HG02623 (cell line): ENCODE measurements around the gene GRM5.
"Not testable (repeated sequence)": the region's sequence is repeated elsewhere in the genome, so short reads cannot be mapped to it uniquely, and the experiment has no call there.

Experiments
- ATAC-seq: cut with Tn5 transposase; IDR thresholded peaks from one replicate; pipeline ENCODE4 v1.9.1; 2021; ENCODE audit warnings: moderate library complexity; ENCODE audit not compliant: unreplicated experiment

Gene GRM5

DNA sequence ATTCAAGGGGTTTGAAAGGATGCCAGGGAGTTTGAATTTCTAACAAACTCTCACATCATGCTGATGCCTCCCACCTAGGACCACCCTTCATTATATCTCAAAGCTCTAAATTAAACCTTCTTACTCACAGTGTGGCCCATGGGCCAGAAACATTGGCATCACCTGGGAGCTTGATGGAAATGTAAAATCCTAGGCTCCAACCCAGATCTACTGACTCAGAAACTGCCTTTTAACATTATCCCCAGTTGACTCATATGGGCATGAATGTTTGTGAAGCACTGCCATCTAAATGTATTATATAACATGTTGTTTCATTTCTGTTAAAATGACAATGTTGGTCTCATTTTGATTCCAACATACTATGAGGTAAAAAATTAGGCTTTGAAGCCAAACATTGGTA lies 90.3 kb downstream of the GRM5 start:
- ATAC-seq = not testable (repeated sequence)

DNA sequence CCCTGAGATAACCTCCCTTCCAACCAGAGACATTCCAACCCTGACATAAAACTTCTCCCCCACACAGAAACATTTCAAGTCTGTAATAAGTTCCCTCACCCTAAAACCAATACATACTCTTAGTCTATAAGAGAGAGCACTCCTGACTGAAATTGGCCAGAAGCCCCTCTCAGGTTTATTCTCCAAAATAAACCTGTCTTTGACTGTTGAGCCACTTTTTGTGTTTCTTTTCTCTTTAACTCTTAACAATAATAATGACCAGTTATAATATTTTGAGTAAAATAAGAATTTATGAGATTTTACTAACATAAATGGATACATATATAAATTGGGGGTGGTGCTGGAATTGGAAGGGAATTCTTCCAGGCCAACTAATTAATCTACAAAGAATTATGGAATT lies 93.6 kb downstream of the GRM5 start:
- no peak for ATAC-seq

DNA sequence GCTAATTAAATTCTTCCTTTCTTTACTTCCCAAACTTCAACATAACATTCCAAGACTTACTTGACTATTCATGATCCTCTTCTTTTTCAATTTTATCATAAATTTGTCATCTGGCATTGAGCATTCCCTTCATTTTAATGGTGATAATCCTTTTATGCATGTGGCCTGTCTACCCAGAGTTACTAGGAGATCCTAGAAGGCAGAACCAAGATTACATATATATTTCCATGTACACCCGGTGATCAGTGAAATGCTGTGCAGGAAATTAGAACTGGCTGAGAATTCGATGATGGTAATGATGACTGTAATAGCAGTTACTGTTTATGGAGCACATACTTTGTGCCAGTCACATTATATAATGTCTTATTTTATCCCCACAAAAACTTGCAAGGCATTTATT lies 104.2 kb downstream of the GRM5 start:
- not testable (repeated sequence) for ATAC-seq

DNA sequence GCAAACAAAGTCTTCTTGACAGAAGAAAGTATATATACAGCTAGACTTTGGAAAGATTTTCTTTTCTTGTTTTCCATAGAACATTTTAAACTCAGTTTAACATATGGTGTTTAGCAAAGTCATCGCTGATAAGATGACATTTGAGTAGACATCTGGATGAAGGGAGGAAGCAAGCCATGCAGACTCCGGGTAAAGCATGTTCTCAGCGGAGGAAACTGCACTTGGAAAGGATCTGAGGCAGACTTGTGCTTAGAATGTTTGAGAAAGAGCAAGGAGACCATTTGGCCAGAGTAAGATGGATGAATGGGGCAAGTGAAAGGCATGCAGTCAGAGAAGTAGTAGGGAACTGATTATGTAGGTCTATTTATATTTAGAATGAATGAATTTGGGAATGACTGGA lies 105.9 kb downstream of the GRM5 start:
- ATAC-seq = not testable (repeated sequence)

DNA sequence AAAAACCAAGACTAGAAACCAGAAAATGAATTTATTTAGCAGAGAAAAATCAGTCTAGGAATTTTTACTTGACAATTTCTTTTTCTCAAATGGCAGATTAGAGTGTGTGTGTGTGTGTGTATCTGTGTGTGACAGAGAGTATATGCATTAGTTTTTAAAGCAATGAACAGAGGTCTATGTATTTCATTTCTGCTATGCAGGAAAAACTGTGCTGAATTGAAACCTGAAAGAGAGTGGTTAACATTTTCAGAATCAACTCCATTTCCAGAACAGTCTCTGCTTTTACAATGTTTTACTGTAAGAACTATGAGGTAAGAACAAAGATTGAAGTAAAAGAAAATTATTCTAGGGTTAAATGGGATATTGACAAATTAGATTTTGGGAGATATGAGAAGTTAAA lies 114.8 kb downstream of the GRM5 start:
- no peak for ATAC-seq

DNA sequence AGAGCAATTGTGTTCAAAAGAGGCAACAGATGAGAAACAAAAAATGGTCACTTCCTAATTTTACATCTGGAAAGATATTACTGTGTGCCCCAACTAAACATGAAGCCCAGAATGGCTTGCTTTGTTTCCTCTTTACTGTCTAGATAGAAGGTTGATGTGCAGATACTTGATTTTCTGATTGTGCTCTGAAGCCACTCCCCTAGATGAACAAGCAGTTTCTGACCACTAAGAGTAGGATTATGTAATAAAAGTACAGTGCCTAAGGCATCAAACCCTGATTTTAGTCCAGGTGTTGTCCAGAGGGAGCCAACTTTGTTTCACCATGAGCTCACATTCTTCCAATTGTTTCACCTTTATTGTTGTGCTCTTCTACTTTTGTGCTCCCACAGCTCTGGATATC lies 116.9 kb downstream of the GRM5 start:
- not testable (repeated sequence) for ATAC-seq

DNA sequence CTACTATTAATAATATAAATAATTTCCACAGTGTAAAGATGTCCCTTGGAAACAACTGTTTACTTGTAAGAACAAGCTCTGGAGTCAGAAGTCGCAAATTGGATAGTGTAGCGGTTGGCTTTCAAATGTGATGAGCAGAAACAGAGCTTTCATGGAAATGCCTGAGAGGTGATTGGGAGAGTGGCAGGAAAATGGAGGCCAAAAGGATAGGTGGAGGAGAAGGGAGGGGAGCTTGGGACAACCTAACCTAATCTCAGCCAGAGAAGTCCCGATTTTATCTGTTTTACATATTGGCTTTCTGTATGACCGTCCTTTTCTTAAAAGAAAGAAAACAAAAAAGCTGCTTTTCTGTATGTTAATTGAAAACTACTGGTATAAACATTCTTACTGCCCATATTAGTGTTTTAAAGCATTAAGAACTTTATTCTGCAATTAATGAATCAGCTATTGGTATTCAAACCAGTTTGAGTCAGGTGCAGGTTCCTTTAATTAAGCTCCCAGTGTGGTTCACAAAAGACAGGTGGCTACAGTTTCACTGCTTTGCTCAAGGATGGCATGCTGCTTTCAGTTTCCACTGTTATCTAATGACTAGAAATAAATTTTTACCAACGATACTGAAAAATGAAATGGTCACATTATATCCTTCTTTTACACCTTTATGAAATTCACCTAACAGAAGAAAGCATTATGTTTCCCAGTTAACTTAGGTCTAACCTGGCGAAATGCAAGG lies 117.8 kb downstream of the GRM5 start:
- not testable (repeated sequence) for ATAC-seq

DNA sequence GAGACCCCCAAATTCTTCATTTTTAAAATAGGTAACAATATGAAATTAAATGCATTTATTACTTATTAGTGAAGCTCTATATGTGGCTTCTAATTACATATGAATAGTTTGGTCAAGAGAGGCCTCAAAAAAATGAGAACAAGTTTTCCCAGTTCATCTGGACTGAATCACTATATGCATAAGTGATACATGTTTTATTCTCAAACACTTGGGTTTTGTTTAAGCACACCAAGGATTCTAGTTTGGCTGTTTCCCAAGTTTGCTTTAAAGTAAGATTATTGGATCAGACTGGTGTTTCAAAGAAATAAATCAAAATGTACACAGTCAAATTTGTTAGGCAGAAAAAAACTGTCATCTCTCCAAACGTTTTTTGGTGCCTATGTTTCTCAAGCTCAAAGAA lies 136.1 kb downstream of the GRM5 start:
- ATAC-seq = not testable (repeated sequence)

DNA sequence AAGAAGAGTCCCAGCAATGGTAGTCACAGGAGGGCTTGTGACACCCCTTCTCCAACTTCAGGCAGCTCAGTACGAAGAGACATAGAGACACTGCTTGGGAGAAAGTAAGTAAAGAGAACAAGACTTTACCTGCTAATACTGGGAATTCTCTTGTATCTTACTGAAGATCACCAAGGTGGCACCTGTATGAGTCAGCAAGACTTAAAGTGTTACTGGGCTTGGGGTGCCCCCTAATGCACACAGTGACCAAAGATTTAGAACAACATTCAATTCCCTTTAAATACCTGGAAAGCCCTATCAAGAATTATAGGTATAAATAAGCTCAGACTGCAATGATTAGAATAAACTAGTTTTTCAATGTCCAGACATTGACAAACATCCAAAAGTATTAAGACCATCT lies 148.7 kb downstream of the GRM5 start:
- ATAC-seq = not testable (repeated sequence)

DNA sequence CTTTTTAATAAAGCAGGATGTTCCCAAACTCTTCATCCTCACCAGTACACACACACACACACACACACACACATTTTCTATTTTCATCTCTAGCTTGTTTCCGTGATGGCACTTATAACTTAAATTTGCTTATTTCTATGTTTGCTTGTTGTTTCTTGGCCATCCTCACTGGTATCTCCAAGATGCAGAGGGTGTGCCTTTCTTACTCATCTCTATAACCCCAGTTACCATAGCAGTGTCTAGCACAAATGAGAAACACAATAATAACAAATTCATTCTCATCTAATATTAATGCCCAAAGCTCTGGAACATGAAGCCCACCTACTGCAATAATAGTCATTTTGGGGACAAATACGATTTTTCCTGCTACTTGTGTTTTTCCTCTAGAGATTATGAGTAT lies 156.3 kb downstream of the GRM5 start:
- ATAC-seq = no peak

DNA sequence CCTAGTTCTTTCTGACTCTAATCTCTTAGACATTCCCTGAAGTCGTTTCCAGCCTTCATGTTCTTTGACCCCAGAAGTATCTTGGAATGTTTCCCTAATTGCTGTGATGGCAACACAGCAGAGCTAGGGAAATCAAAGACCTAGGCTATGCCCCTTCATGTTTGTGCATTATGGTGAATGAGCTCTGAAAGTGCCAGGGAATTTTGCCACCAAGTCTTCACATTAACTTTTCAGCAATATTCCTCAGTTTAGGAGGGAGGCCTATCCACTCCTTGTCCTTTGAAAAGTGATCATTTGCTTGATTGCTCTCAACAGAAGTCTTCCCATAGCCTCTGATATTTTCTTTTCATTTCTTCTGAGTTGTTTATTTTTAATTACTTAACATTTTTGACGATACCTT lies 164.3 kb downstream of the GRM5 start:
- not testable (repeated sequence) for ATAC-seq

DNA sequence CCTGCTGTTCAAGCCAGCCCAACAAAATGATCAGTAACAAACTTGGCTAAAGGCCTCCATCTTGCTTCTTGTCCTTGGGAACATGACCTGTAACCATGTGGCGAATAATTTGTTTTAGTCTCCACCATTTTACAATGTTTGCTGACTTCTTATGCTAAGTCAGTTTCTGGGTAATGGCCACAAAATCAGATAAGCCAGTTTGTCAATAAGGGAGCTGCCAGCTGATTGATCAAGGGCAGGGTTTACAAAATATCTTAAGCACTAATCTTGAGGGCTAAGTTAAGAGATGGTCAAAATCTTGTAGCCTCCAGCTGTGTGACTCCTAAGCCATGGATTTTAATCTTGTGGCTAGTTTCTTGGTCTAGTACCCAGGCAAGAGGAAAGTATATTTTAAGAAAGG lies 176.9 kb downstream of the GRM5 start:
- not testable (repeated sequence) for ATAC-seq

DNA sequence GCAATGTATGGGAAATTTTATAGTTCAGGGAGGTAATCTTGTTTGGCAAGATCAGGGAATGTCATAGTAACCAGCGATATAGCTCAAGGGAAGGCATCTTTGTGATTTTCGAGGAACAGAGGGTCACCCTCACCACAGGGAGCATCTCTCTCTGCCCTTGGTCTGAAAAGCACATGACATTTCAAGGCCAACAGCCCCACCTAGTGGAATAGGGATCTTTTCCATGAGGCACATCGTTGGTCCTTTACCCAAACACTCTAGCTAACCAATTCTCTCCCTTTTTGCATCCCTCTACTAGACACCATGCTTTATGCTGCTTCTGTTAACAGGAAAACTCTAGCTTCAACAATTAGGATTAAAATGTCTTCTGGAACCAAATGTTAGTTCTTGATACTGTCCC lies 179.0 kb downstream of the GRM5 start:
- peak; percentile 48 for ATAC-seq

DNA sequence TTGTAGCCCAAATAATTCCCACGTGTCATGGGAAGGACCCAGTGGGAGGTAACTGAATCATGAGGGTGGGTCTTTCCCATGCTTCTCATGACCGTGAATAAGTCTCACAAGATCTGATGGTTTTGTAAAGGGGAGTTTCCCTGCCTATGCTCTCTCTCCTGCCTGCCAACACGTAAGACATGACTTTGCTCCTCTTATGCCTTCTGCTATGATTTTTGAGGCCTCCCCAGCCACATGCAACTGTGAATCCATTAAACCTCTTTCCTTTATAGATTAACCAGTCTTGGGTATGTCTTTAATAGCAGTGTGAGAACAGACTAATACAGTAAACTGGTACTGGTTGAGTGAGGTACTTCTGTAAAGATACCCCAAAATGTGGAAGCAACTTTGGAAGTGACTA lies 183.0 kb downstream of the GRM5 start:
- not testable (repeated sequence) for ATAC-seq

DNA sequence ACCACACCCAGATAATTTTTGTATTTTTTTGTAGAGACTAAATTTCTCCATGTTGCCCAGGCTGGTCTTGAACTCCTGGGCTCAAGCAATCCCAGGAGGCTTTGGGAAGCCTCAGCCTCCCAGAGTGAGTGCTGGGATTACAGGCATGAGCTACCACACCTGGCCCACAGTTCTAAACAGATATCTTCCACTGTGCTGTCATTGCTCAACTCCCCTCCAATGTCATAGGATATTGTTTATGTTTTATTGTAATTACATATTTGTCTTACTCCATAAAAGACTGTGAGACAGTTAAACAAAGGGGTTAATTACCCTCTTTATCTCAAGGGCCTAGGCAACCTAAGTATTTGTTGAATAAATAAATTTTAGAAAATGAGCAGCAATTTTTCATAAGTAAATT lies 204.2 kb downstream of the GRM5 start:
- ATAC-seq = no peak

DNA sequence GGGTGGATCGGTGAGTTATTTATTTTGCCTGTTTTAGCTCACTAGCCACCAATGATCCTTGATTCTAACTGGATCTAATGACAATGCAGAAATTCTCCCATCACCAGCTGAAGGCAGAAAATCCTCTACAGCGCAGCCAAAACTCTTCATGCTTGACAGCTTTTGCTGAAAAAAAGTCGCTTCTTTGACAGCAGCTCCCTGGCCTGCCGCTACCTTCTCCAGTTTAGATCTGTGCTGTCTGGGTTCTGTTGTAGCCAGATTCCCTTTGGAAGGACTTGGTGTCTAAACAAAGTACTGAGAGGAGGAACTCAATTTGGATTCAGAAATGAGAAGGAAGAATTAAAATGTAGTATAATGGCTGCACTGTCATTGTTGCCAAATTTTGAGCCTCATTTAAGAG lies 205.4 kb downstream of the GRM5 start:
- ATAC-seq = not testable (repeated sequence)

DNA sequence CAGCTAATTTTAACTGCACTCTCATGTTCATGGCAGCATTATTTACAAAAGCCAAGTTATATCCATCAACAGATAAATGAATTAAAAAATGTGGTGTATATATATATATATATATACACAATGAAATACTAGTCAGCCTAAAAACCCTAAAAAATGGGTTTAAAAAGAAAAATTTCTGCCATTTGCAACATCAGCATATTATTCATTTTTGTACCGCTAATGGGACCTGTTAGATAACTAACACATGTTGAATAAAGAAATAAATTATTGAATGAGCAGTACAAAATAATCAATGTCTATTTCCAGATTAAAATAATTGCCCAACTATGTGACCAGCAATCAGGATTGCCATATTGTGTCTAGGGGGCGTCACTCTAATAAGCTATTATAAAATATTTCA lies 211.8 kb downstream of the GRM5 start:
- ATAC-seq = not testable (repeated sequence)

DNA sequence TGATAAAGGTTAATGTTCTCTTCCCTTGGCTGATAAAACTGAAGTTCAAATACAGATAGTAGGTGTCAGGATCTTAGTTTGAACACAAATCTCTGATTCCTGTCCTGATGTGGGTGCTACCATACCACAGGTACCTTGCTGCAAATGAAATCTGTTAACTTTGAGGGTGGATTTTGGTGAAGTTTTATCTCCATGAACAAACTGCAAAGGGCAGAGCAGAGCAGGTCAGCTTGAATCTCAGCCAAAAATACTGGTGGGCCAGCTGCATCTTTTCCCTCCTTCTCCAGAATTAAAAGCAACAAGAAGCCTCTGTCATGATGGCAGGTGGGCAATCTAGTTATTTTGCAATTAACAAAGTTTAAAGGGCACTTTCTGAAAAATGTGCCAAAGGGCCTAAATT lies 214.2 kb downstream of the GRM5 start:
- ATAC-seq = not testable (repeated sequence)

DNA sequence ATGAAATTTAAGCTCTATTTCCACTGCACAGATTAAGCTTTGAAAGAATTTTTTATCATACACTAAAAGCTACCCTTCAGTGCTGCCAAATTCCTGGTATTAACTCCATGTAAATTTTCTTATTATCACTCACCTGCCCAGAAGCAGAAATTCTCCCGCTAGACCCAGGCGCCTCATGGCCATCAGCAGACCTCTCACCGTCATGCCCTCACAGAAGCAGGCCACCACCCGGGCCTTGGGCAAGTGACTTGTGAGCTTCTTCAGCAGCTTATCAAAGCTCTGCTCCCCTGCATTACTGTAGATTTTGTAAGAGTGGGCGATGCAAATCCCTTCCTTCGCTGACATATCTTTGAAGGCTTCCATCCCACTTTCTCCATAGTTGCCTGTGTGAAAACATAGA lies 216.0 kb downstream of the GRM5 start:
- not testable (repeated sequence) for ATAC-seq

DNA sequence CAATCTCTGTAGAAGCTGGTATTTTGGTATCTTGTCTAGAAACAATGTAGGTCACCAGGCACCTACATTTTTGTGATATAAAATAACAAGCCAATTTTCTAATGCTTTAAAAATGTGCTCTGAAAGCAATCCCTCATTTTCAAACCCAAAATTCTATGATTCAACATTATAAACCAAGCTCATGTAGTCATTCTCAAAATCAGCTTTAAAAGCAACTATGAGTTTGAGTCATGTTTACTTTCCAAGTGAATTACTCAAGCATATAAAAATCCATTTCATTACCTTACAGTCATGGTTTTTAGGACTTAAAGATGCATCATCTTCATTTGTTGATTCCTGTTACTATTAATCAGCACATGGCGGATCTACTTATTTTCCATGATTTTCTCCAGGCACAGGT lies 216.4 kb downstream of the GRM5 start:
- no peak for ATAC-seq

DNA sequence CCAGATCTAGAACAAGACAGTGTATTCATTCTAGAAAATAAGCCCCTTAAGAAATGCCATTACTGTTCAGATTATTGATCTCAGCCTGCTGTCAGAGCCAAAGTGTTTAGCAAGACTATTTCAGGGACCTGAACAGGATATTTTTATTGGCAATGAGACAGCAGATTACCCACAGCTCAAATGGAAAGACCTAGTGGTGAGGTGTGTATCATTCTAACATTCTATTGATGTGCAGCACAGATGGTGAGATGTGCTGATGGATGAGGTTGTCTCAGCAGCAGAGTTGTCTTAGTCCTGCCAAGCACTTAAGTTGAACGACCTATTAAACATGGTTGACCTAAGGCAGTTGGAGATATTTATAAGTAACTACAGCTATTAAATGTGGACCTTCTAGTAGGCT lies 219.5 kb downstream of the GRM5 start:
- ATAC-seq = not testable (repeated sequence)

DNA sequence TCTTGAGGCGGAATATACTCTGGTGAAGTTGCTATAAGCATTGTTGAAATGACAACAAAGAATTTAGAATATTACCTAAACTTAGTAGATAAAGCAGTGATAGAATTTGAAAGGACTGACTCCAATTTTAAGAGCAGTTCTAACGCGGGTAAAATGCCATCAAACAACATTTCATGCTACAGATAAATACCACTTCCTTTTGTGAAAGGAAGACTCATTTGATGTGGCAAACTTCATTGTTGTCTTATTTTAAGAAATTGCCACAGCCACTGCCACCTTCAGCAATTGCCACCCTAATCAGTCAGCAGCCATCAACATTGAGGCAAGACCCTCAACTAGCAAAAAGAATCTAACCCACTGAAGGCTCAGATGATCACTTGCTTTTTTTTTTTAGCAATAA lies 220.8 kb downstream of the GRM5 start:
- not testable (repeated sequence) for ATAC-seq

DNA sequence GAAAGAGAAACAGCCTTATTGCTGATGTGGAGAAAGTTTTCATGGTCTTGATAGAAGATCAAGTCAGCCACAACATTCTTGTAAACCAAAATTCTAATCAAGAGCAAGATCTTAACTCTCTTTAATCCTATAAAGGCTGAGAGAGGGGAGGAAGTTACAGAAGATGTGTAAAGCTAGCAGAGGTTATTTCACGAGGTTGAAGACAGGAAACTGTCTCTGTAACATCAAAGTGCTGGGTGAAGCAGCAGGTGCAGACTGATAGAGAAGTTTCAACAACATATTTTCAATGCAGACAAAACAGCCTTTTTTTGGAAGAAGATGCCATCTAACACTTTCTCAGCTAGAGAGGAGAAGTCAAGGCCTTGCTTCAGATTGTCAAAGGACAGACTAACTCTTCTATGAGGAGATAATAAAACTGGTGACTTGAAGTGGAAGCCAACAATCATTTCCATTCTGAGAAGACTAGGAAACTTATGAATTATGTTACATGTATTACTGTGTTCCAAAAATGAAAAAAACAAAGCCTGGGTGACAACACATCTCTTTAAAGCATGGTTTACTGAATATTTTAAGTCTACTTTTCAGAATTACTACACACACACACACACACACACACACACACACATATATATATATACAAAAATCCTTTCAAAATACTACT lies 221.9 kb downstream of the GRM5 start:
- ATAC-seq = not testable (repeated sequence)
